Neural cell (in vitro differentiated cells): ENCODE results near the gene ERN2. TPM values are rescaled to one million over a fixed set of nuclear protein-coding genes. Genes with fewer than 3 reads are reported as not detected.

Experiments
- H2AFZ ChIP-seq: fragments of 200-600, 300-800 bp; sonication (generic), shearing (Covaris generic); 2 replicates; pipeline ENCODE4 v1.6.0; 2014; ENCODE audit warnings: low read depth, mild to moderate bottlenecking, antibody characterized with exemption, low read length, moderate library complexity
- H3F3A ChIP-seq: fragments of 200-600 bp; shearing (Covaris generic); 2 replicates; pipeline ENCODE4 v1.6.1; 2016; ENCODE audit warnings: mild to moderate bottlenecking, moderate library complexity, mixed read lengths, antibody characterized with exemption, low read length; ENCODE audit not compliant: insufficient read depth, poor library complexity, severe bottlenecking
- H3K27ac ChIP-seq: fragments of 200-600, 300-800 bp; sonication (generic), shearing (Covaris generic); 2 replicates; pipeline ENCODE4 v1.5.1; 2014; ENCODE audit warnings: mild to moderate bottlenecking, low read length, moderate library complexity
- H3K27me3 ChIP-seq: fragments of 300-800, 200-600 bp; sonication (generic), shearing (Covaris generic); 2 replicates; pipeline ENCODE4 v1.6.0; 2014; ENCODE audit warnings: mild to moderate bottlenecking, low read depth, low read length, moderate library complexity; ENCODE audit not compliant: insufficient read depth
- H3K36me3 ChIP-seq: fragments of 300-800, 200-600 bp; sonication (generic), shearing (Covaris generic); 2 replicates; pipeline ENCODE4 v1.5.1; 2014; ENCODE audit warnings: mild to moderate bottlenecking, antibody characterized with exemption, low read length, moderate library complexity; ENCODE audit not compliant: insufficient read depth
- H3K4me2 ChIP-seq: fragments of 300-800, 200-600 bp; sonication (generic), shearing (Covaris generic); 2 replicates; pipeline ENCODE4 v1.6.0; 2014; ENCODE audit warnings: mild to moderate bottlenecking, low read length
- H3K4me3 ChIP-seq: fragments of 300-800, 200-600 bp; sonication (generic), shearing (Covaris generic); 2 replicates; pipeline ENCODE4 v1.5.1; 2014; ENCODE audit warnings: mild to moderate bottlenecking, low read length, moderate library complexity
- H3K79me2 ChIP-seq: fragments of 200-600 bp; shearing (Covaris generic); replicated peaks from 2 replicates; pipeline ENCODE4 v1.6.0; 2014; ENCODE audit warnings: mild to moderate bottlenecking, low read length, moderate library complexity; ENCODE audit not compliant: insufficient read depth
- H3K9ac ChIP-seq: fragments of 300-800, 200-600 bp; sonication (generic), shearing (Covaris generic); 2 replicates; pipeline ENCODE4 v1.6.1; 2016; ENCODE audit warnings: mild to moderate bottlenecking, low read length, mixed read lengths
- H3K9me2 ChIP-seq: fragments of 200-600 bp; shearing (Covaris generic); 2 replicates; pipeline ENCODE4 v1.6.1; 2016; ENCODE audit warnings: mild to moderate bottlenecking, low read length, mixed read lengths; ENCODE audit not compliant: insufficient read depth
- H3K9me3 ChIP-seq: fragments of 200-600, 300-800 bp; sonication (generic), shearing (Covaris generic); 2 replicates; pipeline ENCODE4 v1.6.1; 2016; ENCODE audit warnings: mild to moderate bottlenecking, mixed run types, low read length, moderate library complexity, mixed read lengths
- H4K20me1 ChIP-seq: fragments of 200-600 bp; shearing (Covaris generic); 2 replicates; pipeline ENCODE4 v1.6.1; 2016; ENCODE audit warnings: mild to moderate bottlenecking, mixed run types; ENCODE audit not compliant: insufficient read depth
- EP300 ChIP-seq: fragments of 450-650 bp; conservative IDR thresholded peaks from 2 replicates; pipeline ENCODE4 v1.6.1; 2014; ENCODE audit warnings: antibody characterized with exemption, mild to moderate bottlenecking, moderate library complexity; ENCODE audit not compliant: poor library complexity, severe bottlenecking
- EZH2 ChIP-seq: fragments of 200-600, 300-800 bp; shearing (Covaris generic), sonication (generic); IDR thresholded peaks from 2 replicates; pipeline ENCODE4 v1.6.1; 2014; ENCODE audit warnings: antibody characterized with exemption, low read length, borderline replicate concordance, mild to moderate bottlenecking; ENCODE audit not compliant: insufficient read depth, poor library complexity, severe bottlenecking
- MXI1 ChIP-seq: fragments of 450-650 bp; conservative IDR thresholded peaks from 2 replicates; pipeline ENCODE4 v1.6.1; 2014; ENCODE audit warnings: antibody characterized with exemption, mild to moderate bottlenecking; ENCODE audit not compliant: poor library complexity, severe bottlenecking
- POLR2AphosphoS5 ChIP-seq: IDR thresholded peaks from 2 replicates; pipeline ENCODE4 v1.6.1; 2012
- RAD21 ChIP-seq: fragments of 450-650 bp; conservative IDR thresholded peaks from 2 replicates; pipeline ENCODE4 v1.6.1; 2014; ENCODE audit warnings: antibody characterized with exemption, mild to moderate bottlenecking, moderate library complexity
- SMC3 ChIP-seq: fragments of 450-650 bp; conservative IDR thresholded peaks from 2 replicates; pipeline ENCODE4 v1.6.1; 2014; ENCODE audit warnings: antibody characterized with exemption, mild to moderate bottlenecking, moderate library complexity; ENCODE audit not compliant: poor library complexity
- TAF1 ChIP-seq: IDR thresholded peaks from 2 replicates; pipeline ENCODE4 v1.6.1; 2012; ENCODE audit warnings: low read depth
- polyA plus RNA-seq: library from polyadenylated mRNA; depleted of rRNA; stranded (reverse); fragments of >200 nt; gene quantifications from 2 replicates; pipeline ENCODE4 v1.2.3, GENCODE V29; 2014
- TF ChIP-seq, protein P1 (sequence below): fragments of 450-650 bp; IDR thresholded peaks from 2 replicates; pipeline ENCODE4 v1.5.1; 2014; ENCODE audit warnings: antibody characterized with exemption, mild to moderate bottlenecking, moderate library complexity; ENCODE audit not compliant: poor library complexity, severe bottlenecking
- TF ChIP-seq, protein P2 (sequence below): IDR thresholded peaks from 2 replicates; pipeline ENCODE4 v1.6.1; 2012; ENCODE audit warnings: borderline replicate concordance

ERN2 gene
- polyA plus RNA-seq, 1 donor from 2014 or later: not detected

DNA sequence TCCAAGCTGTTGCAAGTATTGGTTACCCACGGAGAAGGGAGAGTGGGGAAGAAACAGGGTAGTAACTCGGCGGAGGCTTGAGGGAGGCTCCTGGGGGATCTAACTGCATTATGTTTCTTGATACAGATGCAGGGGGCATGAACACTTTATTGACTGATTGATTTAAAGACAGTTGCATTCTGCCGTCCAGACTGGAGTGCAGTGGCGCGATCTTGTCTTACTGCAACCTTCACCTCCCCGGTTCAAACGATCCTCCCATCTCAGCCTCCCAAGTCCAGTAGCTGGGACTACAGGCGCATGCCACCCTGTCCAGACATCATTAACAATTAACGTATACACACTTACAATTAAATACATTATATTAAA, 15.1 kb upstream of the ERN2 start:
- no peaks in the 10 kb centered on the region for H3K79me2 ChIP-seq
- no peaks in the 10 kb centered on the region for H3K36me3 ChIP-seq
- no peak overlapping the region for H3K4me3 ChIP-seq
- H3F3A ChIP-seq: no peaks in the 10 kb centered on the region
- H3K27me3 ChIP-seq: no peaks in the 10 kb centered on the region
- no peak overlapping the region for H3K27ac ChIP-seq
- TF ChIP-seq MXI1: no peak
- no peak for TF ChIP-seq EP300
- TF ChIP-seq, protein P1, sequence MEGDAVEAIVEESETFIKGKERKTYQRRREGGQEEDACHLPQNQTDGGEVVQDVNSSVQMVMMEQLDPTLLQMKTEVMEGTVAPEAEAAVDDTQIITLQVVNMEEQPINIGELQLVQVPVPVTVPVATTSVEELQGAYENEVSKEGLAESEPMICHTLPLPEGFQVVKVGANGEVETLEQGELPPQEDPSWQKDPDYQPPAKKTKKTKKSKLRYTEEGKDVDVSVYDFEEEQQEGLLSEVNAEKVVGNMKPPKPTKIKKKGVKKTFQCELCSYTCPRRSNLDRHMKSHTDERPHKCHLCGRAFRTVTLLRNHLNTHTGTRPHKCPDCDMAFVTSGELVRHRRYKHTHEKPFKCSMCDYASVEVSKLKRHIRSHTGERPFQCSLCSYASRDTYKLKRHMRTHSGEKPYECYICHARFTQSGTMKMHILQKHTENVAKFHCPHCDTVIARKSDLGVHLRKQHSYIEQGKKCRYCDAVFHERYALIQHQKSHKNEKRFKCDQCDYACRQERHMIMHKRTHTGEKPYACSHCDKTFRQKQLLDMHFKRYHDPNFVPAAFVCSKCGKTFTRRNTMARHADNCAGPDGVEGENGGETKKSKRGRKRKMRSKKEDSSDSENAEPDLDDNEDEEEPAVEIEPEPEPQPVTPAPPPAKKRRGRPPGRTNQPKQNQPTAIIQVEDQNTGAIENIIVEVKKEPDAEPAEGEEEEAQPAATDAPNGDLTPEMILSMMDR: no peak
- TF ChIP-seq, protein P2, sequence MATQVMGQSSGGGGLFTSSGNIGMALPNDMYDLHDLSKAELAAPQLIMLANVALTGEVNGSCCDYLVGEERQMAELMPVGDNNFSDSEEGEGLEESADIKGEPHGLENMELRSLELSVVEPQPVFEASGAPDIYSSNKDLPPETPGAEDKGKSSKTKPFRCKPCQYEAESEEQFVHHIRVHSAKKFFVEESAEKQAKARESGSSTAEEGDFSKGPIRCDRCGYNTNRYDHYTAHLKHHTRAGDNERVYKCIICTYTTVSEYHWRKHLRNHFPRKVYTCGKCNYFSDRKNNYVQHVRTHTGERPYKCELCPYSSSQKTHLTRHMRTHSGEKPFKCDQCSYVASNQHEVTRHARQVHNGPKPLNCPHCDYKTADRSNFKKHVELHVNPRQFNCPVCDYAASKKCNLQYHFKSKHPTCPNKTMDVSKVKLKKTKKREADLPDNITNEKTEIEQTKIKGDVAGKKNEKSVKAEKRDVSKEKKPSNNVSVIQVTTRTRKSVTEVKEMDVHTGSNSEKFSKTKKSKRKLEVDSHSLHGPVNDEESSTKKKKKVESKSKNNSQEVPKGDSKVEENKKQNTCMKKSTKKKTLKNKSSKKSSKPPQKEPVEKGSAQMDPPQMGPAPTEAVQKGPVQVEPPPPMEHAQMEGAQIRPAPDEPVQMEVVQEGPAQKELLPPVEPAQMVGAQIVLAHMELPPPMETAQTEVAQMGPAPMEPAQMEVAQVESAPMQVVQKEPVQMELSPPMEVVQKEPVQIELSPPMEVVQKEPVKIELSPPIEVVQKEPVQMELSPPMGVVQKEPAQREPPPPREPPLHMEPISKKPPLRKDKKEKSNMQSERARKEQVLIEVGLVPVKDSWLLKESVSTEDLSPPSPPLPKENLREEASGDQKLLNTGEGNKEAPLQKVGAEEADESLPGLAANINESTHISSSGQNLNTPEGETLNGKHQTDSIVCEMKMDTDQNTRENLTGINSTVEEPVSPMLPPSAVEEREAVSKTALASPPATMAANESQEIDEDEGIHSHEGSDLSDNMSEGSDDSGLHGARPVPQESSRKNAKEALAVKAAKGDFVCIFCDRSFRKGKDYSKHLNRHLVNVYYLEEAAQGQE: no peak
- TF ChIP-seq SMC3: no peak
- no peak for TF ChIP-seq TAF1
- TF ChIP-seq EZH2: no peak
- no peak for TF ChIP-seq POLR2AphosphoS5
- TF ChIP-seq RAD21: no peak
- H2AFZ ChIP-seq: no peak overlapping the region
- H3K4me2 ChIP-seq: no peak overlapping the region
- no peak overlapping the region for H3K9ac ChIP-seq
- no peaks in the 10 kb centered on the region for H3K9me2 ChIP-seq
- no peaks in the 10 kb centered on the region for H3K9me3 ChIP-seq
- no peaks in the 10 kb centered on the region for H4K20me1 ChIP-seq

DNA sequence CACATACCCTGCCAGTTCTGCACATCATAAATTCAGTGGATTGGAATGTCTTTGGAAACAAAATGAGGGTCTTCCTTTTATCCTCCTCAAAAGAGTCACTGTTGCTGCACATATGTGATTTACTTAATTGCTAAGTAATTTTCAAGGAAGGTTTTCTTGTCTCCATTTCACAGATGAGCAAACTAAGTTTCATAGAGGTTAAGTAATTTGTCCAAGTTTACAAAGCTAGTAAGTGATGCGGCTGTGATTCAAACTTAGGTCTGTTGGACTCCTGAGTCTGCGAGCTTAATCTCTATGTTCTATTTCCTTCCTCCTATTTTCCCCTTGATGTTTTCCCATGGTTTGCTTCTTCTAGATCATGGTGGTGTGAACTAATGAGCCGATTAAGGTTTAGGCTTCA, 13.7 kb upstream of the ERN2 start:
- H3K9me3 ChIP-seq: no peaks in the 10 kb centered on the region
- TF ChIP-seq EZH2 (no peak), SMC3 (no peak), TAF1 (no peak), POLR2AphosphoS5 (no peak), EP300 (no peak), MXI1 (no peak), RAD21 (no peak)
- TF ChIP-seq, protein P1: no peak
- TF ChIP-seq, protein P2: no peak
- H3K27ac ChIP-seq: no peak overlapping the region
- H3K36me3 ChIP-seq: no peaks in the 10 kb centered on the region
- no peak overlapping the region for H2AFZ ChIP-seq
- no peaks in the 10 kb centered on the region for H3K79me2 ChIP-seq
- H3K4me2 ChIP-seq: no peak overlapping the region
- H3K9ac ChIP-seq: no peak overlapping the region
- no peaks in the 10 kb centered on the region for H3K9me2 ChIP-seq
- no peaks in the 10 kb centered on the region for H3K27me3 ChIP-seq
- no peaks in the 10 kb centered on the region for H3F3A ChIP-seq
- no peak overlapping the region for H3K4me3 ChIP-seq
- no peaks in the 10 kb centered on the region for H4K20me1 ChIP-seq
